ENCODE data around the gene HOXC9. TPM values are rescaled to one million over a fixed set of nuclear protein-coding genes. Genes with fewer than 3 reads are reported as not detected.

The HOXC9 gene
- total RNA-seq, 2 donors from 2014 or later: not detected

GRCh38 chr12:53984901-53985691, 14.9 kb upstream of the HOXC9 start, which contains the start of gene HOXC10:
HOXC10 (plus strand) TSS chr12:53985146; CDS start chr12:53985260, 114 bp downstream.
- intact Hi-C loops (cut with DNase I, micrococcal nuclease): no loop called here
- peak; percentile 60 to 76 for DNase-seq
- peak; percentile 48 for ATAC-seq

DNA sequence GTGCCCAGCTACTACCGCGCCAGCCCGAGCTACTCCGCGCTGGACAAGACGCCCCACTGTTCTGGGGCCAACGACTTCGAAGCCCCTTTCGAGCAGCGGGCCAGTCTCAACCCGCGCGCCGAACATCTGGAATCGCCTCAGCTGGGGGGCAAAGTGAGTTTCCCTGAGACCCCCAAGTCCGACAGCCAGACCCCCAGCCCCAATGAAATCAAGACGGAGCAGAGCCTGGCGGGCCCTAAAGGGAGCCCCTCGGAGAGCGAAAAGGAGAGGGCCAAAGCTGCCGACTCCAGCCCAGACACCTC, 14.3 kb upstream of the HOXC9 start:
- intact Hi-C loops (cut with DNase I, micrococcal nuclease): no loop called here
- no peak for ATAC-seq
- DNase-seq: no peak

- intact Hi-C loops (cut with DNase I, micrococcal nuclease): no loop called here
- no peak for DNase-seq
- ATAC-seq: peak; percentile 28
Observed at GRCh38 chr12:53985994-53986685, 13.8 kb upstream of the HOXC9 start.

DNA sequence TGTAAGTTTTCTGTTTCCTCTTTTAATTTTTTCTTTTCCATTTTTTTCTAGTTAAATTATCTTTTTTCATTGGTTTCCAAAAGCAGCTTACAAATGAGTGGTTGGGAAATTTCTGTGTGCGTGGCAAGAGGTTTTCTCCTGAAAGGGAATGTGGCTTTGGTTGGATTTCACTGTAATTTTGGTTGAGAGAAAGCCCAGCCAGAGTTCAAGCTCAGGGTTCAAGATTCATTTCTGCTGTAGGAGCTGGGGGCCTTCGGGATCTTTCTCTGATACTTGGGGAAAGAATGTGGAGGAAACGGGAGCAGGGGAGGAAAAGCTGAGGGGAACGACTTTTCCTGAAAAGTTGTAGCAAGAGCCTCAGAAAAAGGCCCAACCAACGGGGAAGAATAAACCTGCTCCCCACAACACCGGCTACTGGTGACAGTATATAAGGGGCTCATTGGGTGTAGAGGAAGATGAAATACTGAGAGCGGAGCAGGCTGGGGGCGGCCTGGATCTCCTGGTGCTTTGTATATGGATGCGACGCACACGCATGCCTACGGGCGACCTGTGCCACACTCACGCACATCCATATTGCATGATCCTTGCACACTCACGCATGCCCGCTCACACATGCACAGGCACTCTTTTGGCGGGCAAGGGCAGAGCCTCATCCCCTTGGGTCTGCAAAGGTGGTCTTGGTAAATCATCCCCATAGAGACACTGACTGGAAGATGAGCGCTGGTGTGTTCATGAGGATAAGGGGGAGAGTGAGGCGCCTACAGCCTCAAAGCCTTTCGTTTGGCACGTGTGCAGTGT, 13.1 kb upstream of the HOXC9 start:
- DNase-seq (no peak), ATAC-seq (no peak)
- intact Hi-C loops (cut with DNase I, micrococcal nuclease): no loop called here

- ATAC-seq (no peak), DNase-seq (no peak)
- intact Hi-C loops (cut with DNase I, micrococcal nuclease): no loop called here
Observed at GRCh38 chr12:53987787-53988230, 12.2 kb upstream of the HOXC9 start.

- ATAC-seq (no peak), DNase-seq (no peak)
- intact Hi-C loops (cut with DNase I, micrococcal nuclease): no loop called here
Observed at GRCh38 chr12:53988541-53989226, 11.3 kb upstream of the HOXC9 start.

GRCh38 chr12:53989227-53990113, 10.5 kb upstream of the HOXC9 start:
- ATAC-seq: no peak
- intact Hi-C loops (cut with DNase I, micrococcal nuclease): no loop called here
- DNase-seq: peak in 1 of 2 donors; percentile 45

DNA sequence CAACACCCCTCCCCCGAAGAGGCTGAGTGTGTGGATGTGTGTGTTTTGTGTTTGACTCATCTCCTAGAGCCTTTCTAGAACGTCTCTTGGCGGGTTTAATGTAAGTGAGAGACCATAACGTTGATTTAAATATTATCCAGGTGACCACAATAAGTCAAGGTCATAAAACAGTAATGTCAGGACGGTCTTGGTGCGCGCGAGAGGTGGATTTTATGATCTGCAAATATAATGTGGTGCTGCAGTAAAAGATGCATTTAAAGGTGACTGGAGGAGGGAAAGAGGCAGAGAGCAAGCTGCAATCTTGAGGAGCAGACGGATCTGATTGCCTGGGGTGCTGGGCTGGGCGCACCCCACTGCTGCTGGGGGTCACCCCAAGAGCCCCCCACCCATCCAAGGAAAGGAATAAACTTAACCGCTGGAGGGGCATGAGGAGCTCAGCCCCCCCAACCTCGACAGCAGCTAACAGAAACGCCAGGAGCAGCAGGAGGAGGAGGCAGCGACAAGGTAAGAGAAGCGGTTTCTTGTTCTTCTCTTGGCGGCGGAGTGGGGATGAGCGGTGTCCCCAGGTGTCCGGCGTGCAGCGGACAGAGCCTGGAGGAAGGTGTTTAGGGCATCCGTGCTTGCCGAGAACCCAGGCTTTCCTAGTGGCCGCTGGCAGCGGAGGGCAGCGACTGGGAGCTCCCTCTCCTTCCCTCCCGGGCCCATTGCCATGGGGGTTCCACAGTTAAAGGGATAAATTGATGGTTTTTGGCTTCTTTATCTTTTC, 9.5 kb upstream of the HOXC9 start:
- ATAC-seq (peak; percentile 83), DNase-seq (no peak)
- intact Hi-C loops (cut with DNase I, micrococcal nuclease): no loop called here

- intact Hi-C loops (cut with DNase I, micrococcal nuclease): no loop called here
- ATAC-seq (no peak), DNase-seq (no peak)
Observed at GRCh38 chr12:53991077-53991460, 8.9 kb upstream of the HOXC9 start.

DNA sequence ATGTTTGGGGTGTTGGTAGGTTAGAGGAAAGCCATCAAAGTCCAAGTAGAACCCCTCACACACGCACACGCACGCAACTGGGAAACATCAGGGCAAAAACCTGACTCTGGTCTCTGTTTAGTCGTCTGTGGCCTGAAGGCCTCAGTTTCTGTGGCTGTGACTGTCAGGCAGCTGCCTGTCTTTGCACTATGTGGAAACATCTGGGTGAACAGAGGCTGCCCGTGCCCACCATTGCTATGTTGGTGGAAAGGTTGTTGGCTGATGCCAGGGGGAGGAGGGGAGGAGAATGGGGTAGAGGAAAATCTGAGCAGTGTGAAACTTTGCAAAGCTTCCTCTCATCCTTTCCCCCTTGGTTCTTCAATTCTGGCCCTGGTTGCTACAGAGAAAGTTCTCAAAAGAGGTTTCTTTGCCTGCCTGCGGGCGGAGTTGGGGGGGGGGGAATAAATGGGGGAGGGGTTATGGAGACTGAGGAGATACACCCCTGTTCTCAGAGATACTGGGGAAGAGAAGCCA, 7.5 kb upstream of the HOXC9 start:
- no peak for ATAC-seq
- no peak for DNase-seq

GRCh38 chr12:53993162-53994008, 6.6 kb upstream of the HOXC9 start:
- DNase-seq: no peak
- intact Hi-C loops (cut with DNase I, micrococcal nuclease): no loop called here
- ATAC-seq: no peak

More for the DNA sequence above, 7.5 kb upstream of the HOXC9 start:
- intact Hi-C loops (cut with DNase I, micrococcal nuclease): no loop called here

- DNase-seq (no peak), ATAC-seq (no peak)
- intact Hi-C loops (cut with DNase I, micrococcal nuclease): no loop called here
Observed at GRCh38 chr12:53994009-53994263, 6.0 kb upstream of the HOXC9 start.

DNA sequence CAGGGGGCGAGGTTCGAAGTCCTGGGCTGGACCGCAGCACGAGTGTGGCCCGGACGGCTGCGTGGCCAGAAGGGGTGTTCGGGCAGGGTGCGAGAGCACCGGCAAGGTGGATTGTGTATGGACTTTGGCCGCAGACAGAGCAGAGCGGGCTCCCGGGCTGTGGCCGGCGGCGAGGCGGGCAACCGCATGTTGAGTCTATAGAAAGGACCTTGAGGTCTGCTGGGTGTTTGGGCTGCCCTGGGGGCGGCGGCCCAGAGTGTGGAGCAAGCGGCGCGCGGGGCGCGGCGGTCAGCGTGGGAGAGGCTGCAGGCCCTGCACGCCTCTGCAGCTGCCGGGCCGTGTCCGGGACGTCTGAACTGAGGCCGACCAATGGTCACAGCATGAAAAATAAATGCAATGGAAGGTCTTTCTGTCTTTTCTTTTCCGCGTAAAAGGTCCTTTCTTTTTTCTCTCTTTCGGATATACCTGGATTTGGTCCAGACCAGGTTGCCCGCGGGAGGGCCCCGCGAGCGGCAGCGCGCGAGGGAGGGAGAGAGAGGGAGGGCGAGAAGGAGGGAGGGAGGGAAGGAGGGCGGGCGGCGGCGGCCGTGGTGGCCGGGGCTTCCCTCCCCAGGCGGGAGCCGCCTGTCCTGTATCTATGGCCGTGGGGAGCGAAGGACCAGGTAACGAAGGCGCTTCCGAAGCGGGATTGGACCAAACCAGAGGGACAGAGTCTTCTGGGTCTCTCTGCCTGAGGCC, 5.5 kb upstream of the HOXC9 start:
- ATAC-seq: peak; percentile 24
- intact Hi-C loops (cut with DNase I, micrococcal nuclease): no loop called here
- DNase-seq: no peak

DNA sequence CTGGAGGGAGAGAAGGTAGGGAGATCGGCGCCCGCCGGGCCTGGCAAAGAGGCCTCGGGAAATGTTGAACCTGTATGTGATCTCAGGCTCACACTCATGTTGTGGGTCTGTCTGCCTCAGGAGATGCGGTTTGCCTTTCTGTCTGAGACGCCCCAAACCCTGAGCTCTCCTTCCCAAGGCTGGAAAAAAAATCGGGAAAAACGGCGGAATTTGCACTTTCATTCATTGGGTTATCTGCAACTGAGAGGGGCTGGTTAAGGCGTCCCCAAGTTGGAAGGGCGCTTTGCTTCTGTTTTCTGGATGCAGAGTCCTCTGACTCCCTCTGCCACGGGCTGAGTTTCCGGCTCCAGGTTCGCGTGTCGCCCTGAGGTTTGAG, 5.0 kb upstream of the HOXC9 start:
- ATAC-seq (no peak), DNase-seq (no peak)
- intact Hi-C loops (cut with DNase I, micrococcal nuclease): no loop called here

DNA sequence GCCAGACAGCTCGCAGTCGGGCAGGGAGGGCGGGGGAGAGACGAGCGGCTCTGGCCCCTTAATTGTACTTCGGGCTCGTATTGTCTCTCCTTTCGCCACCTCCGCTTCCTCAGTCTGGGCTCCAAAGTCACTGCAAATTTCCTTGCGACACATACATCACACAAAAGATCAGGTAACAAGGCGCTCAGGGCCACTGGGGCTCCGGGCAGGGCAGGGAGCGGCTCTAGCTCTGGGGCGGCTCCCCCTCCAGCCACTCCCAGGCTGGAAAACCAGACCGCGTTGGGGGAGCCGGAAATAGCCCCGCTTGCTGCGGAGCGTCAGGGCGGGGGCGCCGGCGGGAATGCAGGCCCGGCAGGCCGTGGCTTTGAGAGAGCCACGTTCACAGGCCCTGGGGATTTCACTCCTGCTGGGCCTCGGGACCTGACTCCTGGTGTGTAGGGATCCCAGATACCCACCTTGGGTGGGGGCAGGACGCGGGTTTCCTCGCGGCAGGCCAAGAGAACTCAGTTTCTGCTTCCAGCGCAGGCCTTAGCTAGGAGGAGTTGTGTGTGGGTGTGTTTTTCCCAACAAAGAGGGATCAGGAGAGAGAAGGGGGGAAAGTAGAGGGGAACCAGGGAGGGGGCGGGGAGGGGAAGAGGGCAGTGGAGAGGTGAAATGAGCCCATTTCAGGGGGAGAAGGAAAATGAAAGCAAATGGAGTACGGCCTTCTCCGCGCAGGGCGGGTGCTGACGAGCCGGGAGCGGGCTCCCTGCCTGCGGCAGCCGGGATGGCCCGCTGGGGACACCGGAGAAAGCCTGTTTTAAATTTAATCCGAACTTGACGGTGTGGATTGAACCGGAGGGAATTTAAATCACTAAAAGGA, 4.4 kb upstream of the HOXC9 start:
- intact Hi-C loops (cut with DNase I, micrococcal nuclease): no loop called here
- DNase-seq (no peak), ATAC-seq (peak; percentile 63)

Data from left colon (tissue), 2 donors.